Measurements from ENCODE around the gene ZNF121.
"Not testable (repeated sequence)": the region's sequence is repeated elsewhere in the genome, so short reads cannot be mapped to it uniquely, and the experiment has no call there.

The ZNF121 gene

DNA sequence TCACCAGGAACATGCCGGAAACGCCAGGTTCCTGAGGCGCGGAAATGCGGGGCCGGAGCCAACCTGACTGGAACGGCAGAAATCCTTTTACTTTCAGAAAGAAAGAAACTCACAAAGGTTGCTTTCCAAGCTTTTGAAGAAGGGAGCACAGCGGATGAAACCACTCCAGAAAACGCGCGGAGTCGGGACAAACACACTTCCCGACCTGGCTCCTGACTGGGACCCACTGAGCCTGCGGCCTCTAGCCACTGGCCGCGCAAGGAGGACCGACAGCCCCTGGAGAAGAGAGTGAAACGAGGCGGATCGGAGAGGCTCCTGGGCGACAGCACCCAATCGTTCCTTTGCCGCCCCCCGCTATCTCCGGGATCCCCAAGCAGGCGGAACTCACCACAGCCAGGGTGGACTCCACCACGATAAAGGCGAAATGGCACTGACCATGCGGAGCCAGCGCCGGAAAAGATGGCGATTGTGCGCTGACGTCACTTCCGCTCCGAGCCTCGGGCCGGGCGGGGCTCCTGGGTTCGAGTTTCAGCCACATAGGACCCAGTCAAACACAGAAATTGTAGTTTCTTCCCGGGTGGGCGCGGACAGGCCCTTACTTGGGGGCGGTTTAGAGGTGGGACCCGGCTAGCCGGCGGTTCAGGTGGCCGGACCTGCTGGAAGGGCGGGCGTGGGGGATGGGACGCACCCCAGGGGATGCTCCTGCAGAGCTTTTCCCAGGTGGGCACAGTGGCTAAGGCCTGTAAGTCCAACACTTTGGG is at the start of gene ZNF121:
TSS of gene ZNF121 (minus strand) at position 432 of the 761 bp plus-strand sequence. CDS start 16,407 bp downstream, outside the sequence.
- DNase-seq (ENCODE audit: low read depth in 2 of 2, low spot score in 1 of 2), result peak; percentile 65 to 66

DNA sequence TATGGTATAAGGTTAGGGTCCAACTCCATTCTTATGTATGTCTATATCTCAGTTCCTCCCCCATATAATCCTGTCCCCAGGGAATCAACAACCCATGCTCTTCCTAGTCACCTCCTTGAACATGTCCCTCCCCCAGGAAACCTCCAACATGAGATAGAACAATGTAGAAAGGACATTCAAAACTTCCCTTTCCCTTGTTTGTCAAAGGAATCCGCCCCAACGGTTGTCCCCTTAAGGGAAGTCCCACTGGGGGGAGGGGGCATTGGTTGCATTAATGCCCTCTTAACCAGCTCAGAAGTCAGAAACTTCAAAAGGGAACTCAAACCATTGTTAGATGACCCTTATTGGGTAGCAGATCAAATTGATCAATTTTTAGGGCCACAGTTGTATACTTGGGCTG is 43.6 kb upstream of the ZNF121 start:
- DNase-seq (ENCODE audit: low read depth in 2 of 2, low spot score in 1 of 2), result no peak

DNA sequence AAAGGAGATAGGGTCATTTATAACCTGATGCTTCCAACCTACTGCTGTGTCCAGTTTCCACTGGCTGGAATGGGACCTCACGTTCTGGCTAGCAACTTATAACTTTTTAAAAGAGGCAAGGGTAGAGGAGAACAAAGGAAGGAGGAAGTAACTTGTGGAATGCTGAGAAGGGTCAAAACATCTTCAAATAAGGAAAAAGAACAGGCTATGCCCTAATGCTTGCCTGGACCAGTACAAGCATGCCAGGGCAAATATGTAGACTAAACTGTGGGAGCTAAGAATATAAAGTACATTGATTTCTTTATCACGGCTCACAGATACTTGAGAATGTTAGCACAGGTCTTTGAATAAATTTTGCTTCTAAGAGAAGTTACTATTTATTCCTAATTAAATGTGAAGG is 38.2 kb upstream of the ZNF121 start:
- DNase-seq (ENCODE audit: low read depth in 2 of 2, low spot score in 1 of 2), result no peak

DNA sequence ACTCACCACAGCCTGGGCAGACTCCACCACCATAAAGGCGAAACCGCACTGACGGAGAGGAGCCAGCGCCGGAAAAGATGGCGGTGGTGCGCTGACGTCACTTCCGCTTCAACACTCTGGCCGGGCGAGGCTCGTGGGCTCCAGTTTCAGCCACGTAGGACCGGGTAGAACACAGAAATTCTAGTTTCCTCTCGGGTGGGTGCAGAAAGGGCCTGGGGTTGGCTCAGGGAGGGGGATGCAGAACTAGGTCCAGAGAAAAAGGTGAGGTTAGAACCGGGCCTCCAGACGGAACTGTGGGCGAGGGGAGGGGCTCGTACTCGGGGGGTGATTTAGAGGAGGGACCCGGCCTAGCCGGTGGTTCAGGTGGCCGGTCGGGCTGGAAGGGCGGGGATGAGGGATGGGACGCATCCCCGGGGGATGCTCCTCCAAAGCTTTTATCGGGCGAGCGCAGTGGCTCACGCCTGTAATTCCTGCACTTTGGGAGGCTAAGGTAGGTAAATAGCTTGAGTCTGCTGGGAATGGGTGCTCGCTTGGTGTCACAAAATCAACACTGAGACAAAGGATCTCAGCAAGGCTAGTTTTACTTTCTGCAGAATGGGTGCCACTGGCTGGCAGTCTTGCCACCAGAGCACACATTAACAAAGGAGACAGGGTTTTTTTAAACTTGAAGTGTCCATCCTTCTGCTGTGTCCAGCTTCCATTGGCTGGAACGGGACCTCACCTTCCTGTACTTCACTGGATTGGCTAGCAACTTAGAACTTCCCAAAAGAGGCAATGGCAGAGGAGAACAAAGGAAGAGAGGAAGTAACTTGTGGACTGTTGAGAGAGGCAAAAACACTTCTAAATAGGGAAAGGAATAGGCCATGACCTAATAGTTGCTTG is 37.1 kb upstream of the ZNF121 start, which contains the start of gene ZNF561:
TSS of gene ZNF561 (minus strand) at position 77 of the 882 bp plus-strand sequence. CDS start 1,776 bp downstream, outside the sequence.
- peak; percentile 77 to 81 for DNase-seq (ENCODE audit: low read depth in 2 of 2, low spot score in 1 of 2)

DNA sequence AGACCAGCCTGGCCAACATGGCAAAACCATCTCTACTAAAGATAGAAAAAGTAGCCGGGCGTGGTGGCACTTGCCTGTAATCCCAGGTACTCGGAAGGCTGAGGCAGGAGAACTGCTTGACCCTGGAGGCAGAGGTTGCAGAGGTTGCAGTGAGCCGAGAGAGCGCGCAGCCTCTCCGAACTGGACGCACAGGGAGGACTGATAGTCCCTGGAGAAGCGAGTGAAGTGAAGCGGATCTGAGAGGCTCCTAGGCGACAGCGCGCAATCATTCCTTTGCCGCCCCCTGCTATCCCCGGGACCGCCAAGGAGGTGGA is 36.5 kb upstream of the ZNF121 start:
- DNase-seq (ENCODE audit: low read depth in 2 of 2, low spot score in 1 of 2), result no peak

- no peak for DNase-seq (ENCODE audit: low read depth in 2 of 2, low spot score in 1 of 2)
Observed at GRCh38 chr19:9615844-9616243, 31.5 kb upstream of the ZNF121 start.

DNA sequence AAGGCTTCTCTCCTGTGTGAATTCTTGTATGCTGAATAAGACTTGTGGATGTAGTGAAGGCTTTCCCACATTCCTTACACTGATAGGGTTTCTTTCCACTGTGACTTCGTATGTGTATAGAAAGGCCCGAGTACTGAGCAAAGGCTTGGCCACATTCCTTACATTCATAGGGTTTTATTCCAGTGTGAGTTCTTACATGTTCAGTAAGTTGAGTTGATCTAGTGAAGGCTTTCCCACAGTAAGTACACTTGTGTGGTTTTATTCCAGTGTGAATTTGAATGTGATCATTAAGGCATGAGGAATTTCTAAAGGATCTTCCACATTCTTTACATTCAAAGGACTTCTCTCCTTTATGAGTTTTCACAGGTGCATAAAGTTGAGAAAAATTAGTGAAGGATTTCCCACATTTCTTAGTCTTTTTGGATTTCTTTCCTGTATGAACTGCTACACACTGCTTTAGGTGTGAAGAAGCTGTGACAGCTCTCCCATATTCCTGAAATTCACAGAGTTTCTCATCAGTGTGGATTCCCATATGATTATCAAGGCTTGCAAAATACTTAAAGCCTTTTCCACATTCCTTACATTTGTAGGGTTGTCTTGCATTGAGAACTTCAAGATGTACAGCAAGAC is 26.3 kb upstream of the ZNF121 start:
- no peak for DNase-seq (ENCODE audit: low read depth in 2 of 2, low spot score in 1 of 2)

- DNase-seq (ENCODE audit: low read depth in 2 of 2, low spot score in 1 of 2), result no peak
Observed at GRCh38 chr19:9608912-9609311, 24.6 kb upstream of the ZNF121 start.

DNA sequence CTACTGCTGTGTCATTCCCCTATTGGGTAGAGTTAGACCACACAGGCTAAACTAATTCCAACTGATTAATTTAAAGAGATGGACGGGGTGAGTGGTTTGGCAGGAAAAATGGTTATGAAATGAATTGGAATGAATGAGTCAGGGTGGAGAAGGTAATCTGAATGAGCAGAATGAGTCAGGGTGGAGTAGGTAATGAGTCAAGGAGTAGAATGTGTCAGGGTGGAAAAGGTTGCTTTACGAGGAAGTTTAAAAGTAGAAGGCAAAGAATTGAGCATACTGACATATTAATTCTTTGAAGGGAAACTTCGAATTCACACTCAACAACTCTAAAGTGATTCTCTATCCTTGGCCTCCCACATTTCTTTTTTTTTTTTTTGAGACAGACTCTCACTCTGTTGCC is 12.7 kb upstream of the ZNF121 start:
- no peak for DNase-seq (ENCODE audit: low read depth in 2 of 2, low spot score in 1 of 2)

GRCh38 chr19:9586764-9587163 is 2.5 kb upstream of the ZNF121 start:
- peak; percentile 52 for DNase-seq (ENCODE audit: low read depth in 2 of 2, low spot score in 1 of 2)

- DNase-seq (ENCODE audit: low read depth in 2 of 2, low spot score in 1 of 2), result not testable (repeated sequence)
Observed at GRCh38 chr19:9582081-9582725, 2.1 kb downstream of the ZNF121 start.

GRCh38 chr19:9580728-9581127 is 3.6 kb downstream of the ZNF121 start:
- DNase-seq (ENCODE audit: low read depth in 2 of 2, low spot score in 1 of 2), result no peak

DNA sequence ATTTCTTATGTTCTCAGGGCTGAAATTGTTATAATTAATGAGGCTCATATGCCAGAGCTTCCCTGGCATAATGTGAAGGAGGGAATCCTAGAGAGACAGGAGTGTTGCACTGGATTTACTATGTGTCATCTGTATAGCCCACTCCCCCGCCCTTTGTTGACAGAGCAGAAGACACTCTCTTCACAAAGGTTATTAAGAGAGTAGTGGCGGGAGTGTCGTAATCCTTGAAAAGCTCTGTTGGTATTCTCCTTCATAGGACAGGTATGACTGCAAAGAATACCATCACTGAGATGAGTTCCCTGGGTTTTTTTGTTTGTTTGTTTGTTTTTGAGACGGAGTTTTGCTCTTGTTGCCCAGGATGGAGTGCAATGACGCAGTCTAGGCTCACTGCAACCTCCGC is 14.0 kb downstream of the ZNF121 start:
- no peak for DNase-seq (ENCODE audit: low read depth in 2 of 2, low spot score in 1 of 2)

GRCh38 chr19:9566729-9567128 is 17.6 kb downstream of the ZNF121 start:
- no peak for DNase-seq (ENCODE audit: low read depth in 2 of 2, low spot score in 1 of 2)

- DNase-seq (ENCODE audit: low read depth in 2 of 2, low spot score in 1 of 2), result no peak
Observed at GRCh38 chr19:9565900-9566705, 18.2 kb downstream of the ZNF121 start.

GRCh38 chr19:9552536-9553274 is 31.6 kb downstream of the ZNF121 start:
- DNase-seq (ENCODE audit: low read depth in 2 of 2, low spot score in 1 of 2), result no peak

GRCh38 chr19:9547870-9548269 is 36.4 kb downstream of the ZNF121 start:
- no peak for DNase-seq (ENCODE audit: low read depth in 2 of 2, low spot score in 1 of 2)

DNA sequence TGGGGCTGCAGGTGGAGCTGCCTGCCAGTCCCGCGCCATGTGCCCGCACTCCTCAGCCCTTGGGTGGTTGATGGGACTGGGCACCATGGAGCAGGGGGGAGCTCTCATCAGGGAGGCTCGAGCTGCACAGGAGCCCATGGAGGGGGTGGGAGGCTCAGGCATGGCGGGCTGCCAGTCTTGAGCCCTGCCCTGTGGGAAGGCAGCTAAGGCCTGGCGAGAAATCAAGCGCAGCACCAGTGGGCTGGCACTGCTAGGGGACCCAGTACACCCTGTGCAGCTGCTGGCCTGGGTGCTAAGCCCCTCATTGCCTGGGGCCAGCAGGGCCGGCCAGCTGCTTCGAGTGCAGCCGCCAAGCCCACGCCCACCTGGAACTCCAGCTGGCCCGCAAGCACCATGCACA is 43.0 kb downstream of the ZNF121 start:
- DNase-seq (ENCODE audit: low read depth in 2 of 2, low spot score in 1 of 2), result not testable (repeated sequence)

DNA sequence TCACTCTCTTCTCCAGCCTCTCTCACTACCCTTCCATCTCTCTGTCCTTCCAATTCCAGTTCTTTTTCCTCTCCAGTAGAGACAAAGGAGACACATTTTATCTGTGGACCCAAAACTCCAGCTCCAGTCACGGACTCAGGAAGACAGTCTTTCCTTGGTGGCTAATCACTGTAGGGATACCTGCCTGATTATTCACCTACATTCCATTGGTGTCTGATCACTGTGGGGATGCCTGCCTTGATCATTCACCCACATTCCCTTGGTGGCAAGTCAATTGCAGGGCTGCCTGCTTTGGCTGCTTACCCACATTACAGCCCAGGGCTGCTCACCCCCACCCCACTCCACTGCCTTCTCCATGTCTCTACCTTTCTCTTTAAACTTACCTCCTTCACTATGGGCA is 44.4 kb downstream of the ZNF121 start:
- not testable (repeated sequence) for DNase-seq (ENCODE audit: low read depth in 2 of 2, low spot score in 1 of 2)

DNA sequence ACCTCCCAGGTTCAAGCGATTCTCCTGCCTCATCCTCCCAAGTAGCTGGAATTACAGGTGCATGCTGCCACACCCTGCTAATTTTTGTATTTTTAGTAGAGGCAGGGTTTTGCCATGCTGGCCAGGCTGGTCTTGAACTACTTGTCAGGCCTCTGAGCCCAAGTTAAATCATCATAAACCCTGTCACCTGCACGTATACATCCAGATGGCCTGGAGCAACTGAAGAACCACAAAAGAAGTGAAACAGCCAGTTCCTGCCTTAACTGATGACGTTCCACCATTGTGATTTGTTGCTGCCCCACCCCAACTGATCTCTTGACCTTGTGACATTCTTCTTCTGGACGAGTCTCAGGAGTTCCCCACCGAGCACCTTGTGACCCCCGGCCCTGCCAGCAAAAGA is 45.1 kb downstream of the ZNF121 start:
- not testable (repeated sequence) for DNase-seq (ENCODE audit: low read depth in 2 of 2, low spot score in 1 of 2)
